ENCODE measurements around the gene EBI3.

DNA sequence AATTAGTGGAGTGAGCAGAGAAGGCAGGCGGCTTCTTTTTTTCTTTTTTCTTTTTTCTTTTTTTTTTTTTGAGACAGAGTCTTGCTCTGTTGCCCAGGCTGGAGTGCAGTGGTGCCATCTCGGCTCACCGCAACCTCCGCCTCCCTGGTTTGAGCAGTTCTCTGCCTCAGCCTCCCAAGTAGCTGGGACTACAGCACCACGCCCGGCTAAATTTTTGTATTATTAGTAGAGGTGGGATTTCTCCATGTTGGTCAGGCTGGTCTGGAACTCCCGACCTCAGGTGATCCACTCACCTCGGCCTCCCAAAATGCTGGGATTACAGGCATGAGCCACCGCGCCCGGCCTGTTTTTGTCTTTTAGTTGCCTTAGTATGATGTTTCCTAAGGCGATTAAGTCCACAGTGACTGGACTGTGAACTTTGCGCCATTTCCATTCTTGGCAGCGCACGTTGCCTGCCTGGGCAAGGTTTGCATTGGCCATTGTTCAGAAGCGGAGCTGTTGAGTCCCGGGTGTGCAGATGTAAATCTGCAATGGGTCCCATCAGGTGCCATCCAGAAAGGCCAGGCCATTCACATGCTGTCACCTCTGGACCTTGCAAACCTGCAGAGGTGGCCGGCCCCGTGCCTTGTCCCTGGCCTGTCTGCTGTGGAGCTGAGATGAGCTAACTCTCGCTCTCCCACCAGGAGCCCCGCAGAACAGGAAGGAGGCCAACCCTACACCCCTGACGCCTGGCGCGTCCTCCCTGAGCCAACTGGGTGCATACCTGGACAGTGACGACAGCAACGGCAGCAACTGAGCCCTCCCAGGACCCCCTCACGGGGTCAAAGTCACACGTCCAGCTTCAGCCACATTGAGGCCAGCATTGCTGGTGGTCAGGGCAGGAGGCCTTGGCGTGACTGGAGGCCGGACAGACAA lies 38.8 kb downstream of the EBI3 start:
- no peak for TF ChIP-seq ZNF70 (CRISPR knock-in tag; IDR thresholded peaks at IDR 0.05)
- TF ChIP-seq TOX (CRISPR knock-in tag; IDR thresholded peaks at IDR 0.05; ENCODE audit: borderline replicate concordance): no peak
- no peak for TF ChIP-seq ZFP30 (CRISPR knock-in tag; IDR thresholded peaks at IDR 0.05)
- no peak for TF ChIP-seq PATZ1 (CRISPR knock-in tag; IDR thresholded peaks at IDR 0.05; ENCODE audit: borderline replicate concordance)
- TF ChIP-seq ZFP3 (CRISPR knock-in tag; IDR thresholded peaks at IDR 0.05): no peak
- TF ChIP-seq RARB (CRISPR knock-in tag; IDR thresholded peaks at IDR 0.05): no peak
- TF ChIP-seq GLIS3 (CRISPR knock-in tag; IDR thresholded peaks at IDR 0.05): no peak
- no peak for TF ChIP-seq ISL1 (CRISPR knock-in tag; IDR thresholded peaks at IDR 0.05)
- TF ChIP-seq ESRRG (CRISPR knock-in tag; IDR thresholded peaks at IDR 0.05): no peak
- no peak for TF ChIP-seq ARNTL (CRISPR knock-in tag; IDR thresholded peaks at IDR 0.05; ENCODE audit: borderline replicate concordance, low read depth)
